Left colon (tissue), 2 donors: ENCODE data around the gene USP40. TPM values are rescaled to one million over a fixed set of nuclear protein-coding genes. Genes with fewer than 3 reads are reported as not detected.
"Not testable (repeated sequence)": the region's sequence is repeated elsewhere in the genome, so short reads cannot be mapped to it uniquely, and the experiment has no call there.

Experiments
- ATAC-seq: fragments of 200-7000 bp; cut with Tn5 transposase; one replicate; pipeline ENCODE4 v1.9.1; 2020; ENCODE audit warnings: mild to moderate bottlenecking, moderate library complexity
- DNase-seq, 2 donors: peaks; one replicate each; pipeline ENCODE4 v3.0.0-alpha.2; 2020
- intact Hi-C, 2 donors: fragments of 100-400 bp; cut with DNase I in 1 of 2; cut with micrococcal nuclease in 1 of 2; formaldehyde crosslinking; loops; one replicate each; pipeline versions ENCODE4 v1.11.2 to v1.14.0; 2022; cut with DNase I, micrococcal nuclease
- long read RNA-seq: library from polyadenylated mRNA; unstranded; transcript quantifications from one replicate; pipeline ENCODE4 v2.0.0, GENCODE V29; 2021
- total RNA-seq, 2 donors: library from RNA; stranded (reverse); fragmentation: NEBNext Ultra II Directional; extraction: Animal tissue kit (Norgen Biotek cat#: 25700); gene quantifications; one replicate each; pipeline ENCODE4 v1.2.1, GENCODE V29; 2021
- donor health status: DM: no; HTN: no; CAD: no.
- donor health status: DM: yes; HTN: yes; CAD: no.

The USP40 gene
- total RNA-seq: 10 to 100 TPM; 26.4 to 27.9 TPM
- long read RNA-seq, partial matches to known transcripts: 5 of 20 reads
- long read RNA-seq, other reads (novel, unspliced or antisense): 15 of 20 reads

GRCh38 chr2:233566141-233566956, at the start of gene USP40:
Gene USP40, minus strand, starts transcription at chr2:233566782. Its CDS starts 1,228 bp downstream, at chr2:233565554.
- DNase-seq (peak; percentile 88 to 90), ATAC-seq (peak; percentile 99)
- intact Hi-C loops: no loop called here

GRCh38 chr2:233611284-233611683, 44.7 kb upstream of the USP40 start:
- intact Hi-C loops: no loop called here
- DNase-seq (no peak), ATAC-seq (no peak)

- DNase-seq (no peak), ATAC-seq (no peak)
- intact Hi-C loops: no loop called here
Measured at GRCh38 chr2:233605680-233606079, 39.1 kb upstream of the USP40 start.

- intact Hi-C loops: no loop called here
- ATAC-seq: no peak
- no peak for DNase-seq
Measured at GRCh38 chr2:233604826-233605225, 38.2 kb upstream of the USP40 start.

- no peak for DNase-seq
- intact Hi-C loops: no loop called here
- ATAC-seq: no peak
Measured at GRCh38 chr2:233603520-233603919, 36.9 kb upstream of the USP40 start.

- ATAC-seq: no peak
- no peak for DNase-seq
- intact Hi-C loops: no loop called here
Measured at GRCh38 chr2:233602076-233602475, 35.5 kb upstream of the USP40 start.

- no peak for DNase-seq
- ATAC-seq: no peak
- intact Hi-C loops: no loop called here
Measured at GRCh38 chr2:233600386-233600785, 33.8 kb upstream of the USP40 start.

GRCh38 chr2:233598952-233599351, 32.4 kb upstream of the USP40 start:
- DNase-seq (no peak), ATAC-seq (no peak)
- intact Hi-C loops: no loop called here

- DNase-seq: no peak
- intact Hi-C loops: no loop called here
- ATAC-seq: peak; percentile 82
Measured at GRCh38 chr2:233597522-233597921, 30.9 kb upstream of the USP40 start.

GRCh38 chr2:233593201-233593600, 26.6 kb upstream of the USP40 start:
- intact Hi-C loops: no loop called here
- DNase-seq (no peak), ATAC-seq (no peak)

- intact Hi-C loops, ATAC-seq, DNase-seq: not testable (repeated sequence)
Measured at GRCh38 chr2:233592706-233593105, 26.1 kb upstream of the USP40 start.

GRCh38 chr2:233588400-233588799, 21.8 kb upstream of the USP40 start:
- DNase-seq (no peak), ATAC-seq (peak; percentile 64)
- intact Hi-C loops: no loop called here

GRCh38 chr2:233584210-233584609, 17.6 kb upstream of the USP40 start:
- ATAC-seq: no peak
- intact Hi-C loops: no loop called here
- DNase-seq: no peak

GRCh38 chr2:233583217-233583965, 16.8 kb upstream of the USP40 start:
- DNase-seq, ATAC-seq, intact Hi-C loops: not testable (repeated sequence)

GRCh38 chr2:233577341-233577740, 10.8 kb upstream of the USP40 start:
- DNase-seq, ATAC-seq, intact Hi-C loops: not testable (repeated sequence)

- DNase-seq (no peak), ATAC-seq (no peak)
- intact Hi-C loops: no loop called here
Measured at GRCh38 chr2:233572468-233572867, 5.9 kb upstream of the USP40 start.

GRCh38 chr2:233571462-233571861, 4.9 kb upstream of the USP40 start:
- intact Hi-C loops: no loop called here
- DNase-seq: no peak

GRCh38 chr2:233571001-233571400, 4.4 kb upstream of the USP40 start:
- DNase-seq: no peak
- intact Hi-C loops: no loop called here
- no peak for ATAC-seq

More at GRCh38 chr2:233571462-233571861, 4.9 kb upstream of the USP40 start:
- no peak for ATAC-seq

- DNase-seq (no peak), ATAC-seq (no peak)
- intact Hi-C loops: no loop called here
Measured at GRCh38 chr2:233565685-233566140, 869 bp downstream of the USP40 start.
